D721Med (cell line): ENCODE data around the gene SLC22A1.
"Not testable (repeated sequence)": the region's sequence is repeated elsewhere in the genome, so short reads cannot be mapped to it uniquely, and the experiment has no call there.

Experiments
- DNase-seq: peaks from one replicate; pipeline ENCODE4 v3.0.0; 2011; ENCODE audit warnings: low spot score; ENCODE audit not compliant: insufficient read length
- FAIRE-seq: peaks from 2 replicates; lab custom pipeline; 2011; peaks lifted over from hg19 to GRCh38; lab: Jason Lieb, UNC
- CTCF ChIP-seq: IDR thresholded peaks from 2 replicates; pipeline ENCODE4 v1.5.1; 2012; ENCODE audit warnings: mild to moderate bottlenecking, control low read depth; ENCODE audit not compliant: insufficient read depth; ENCODE audit errors: missing control alignments

Gene SLC22A1

GRCh38 chr6:160104821-160105517 is 16.6 kb upstream of the SLC22A1 start:
- DNase-seq (no peak), FAIRE-seq (no peak)
- TF ChIP-seq CTCF, result no peak

GRCh38 chr6:160106010-160106409 is 15.6 kb upstream of the SLC22A1 start:
- FAIRE-seq (no peak), DNase-seq (no peak)
- no peak for TF ChIP-seq CTCF

GRCh38 chr6:160106701-160107100 is 14.9 kb upstream of the SLC22A1 start:
- DNase-seq (no peak), FAIRE-seq (no peak)
- TF ChIP-seq CTCF, result no peak

GRCh38 chr6:160108077-160108476 is 13.5 kb upstream of the SLC22A1 start:
- DNase-seq, result no peak
- no peak for TF ChIP-seq CTCF
- no peak for FAIRE-seq

GRCh38 chr6:160110586-160111123 is 11.0 kb upstream of the SLC22A1 start:
- DNase-seq (no peak), FAIRE-seq (no peak)
- no peak for TF ChIP-seq CTCF

GRCh38 chr6:160111806-160112205 is 9.8 kb upstream of the SLC22A1 start:
- TF ChIP-seq CTCF, result no peak
- FAIRE-seq, result no peak

GRCh38 chr6:160112628-160113299 is 8.9 kb upstream of the SLC22A1 start:
- DNase-seq, result no peak
- no peak for FAIRE-seq

More at GRCh38 chr6:160111806-160112205, 9.8 kb upstream of the SLC22A1 start:
- no peak for DNase-seq

GRCh38 chr6:160114536-160114935 is 7.1 kb upstream of the SLC22A1 start:
- not testable (repeated sequence) for DNase-seq, FAIRE-seq

More at GRCh38 chr6:160112628-160113299, 8.9 kb upstream of the SLC22A1 start:
- no peak for TF ChIP-seq CTCF
